ENCODE results near the gene FRMD8. TPM values are rescaled to one million over a fixed set of nuclear protein-coding genes. Genes with fewer than 3 reads are reported as not detected.

The FRMD8 gene
- polyA plus RNA-seq, 1 donor from 2014 or later = 22.2 TPM

DNA sequence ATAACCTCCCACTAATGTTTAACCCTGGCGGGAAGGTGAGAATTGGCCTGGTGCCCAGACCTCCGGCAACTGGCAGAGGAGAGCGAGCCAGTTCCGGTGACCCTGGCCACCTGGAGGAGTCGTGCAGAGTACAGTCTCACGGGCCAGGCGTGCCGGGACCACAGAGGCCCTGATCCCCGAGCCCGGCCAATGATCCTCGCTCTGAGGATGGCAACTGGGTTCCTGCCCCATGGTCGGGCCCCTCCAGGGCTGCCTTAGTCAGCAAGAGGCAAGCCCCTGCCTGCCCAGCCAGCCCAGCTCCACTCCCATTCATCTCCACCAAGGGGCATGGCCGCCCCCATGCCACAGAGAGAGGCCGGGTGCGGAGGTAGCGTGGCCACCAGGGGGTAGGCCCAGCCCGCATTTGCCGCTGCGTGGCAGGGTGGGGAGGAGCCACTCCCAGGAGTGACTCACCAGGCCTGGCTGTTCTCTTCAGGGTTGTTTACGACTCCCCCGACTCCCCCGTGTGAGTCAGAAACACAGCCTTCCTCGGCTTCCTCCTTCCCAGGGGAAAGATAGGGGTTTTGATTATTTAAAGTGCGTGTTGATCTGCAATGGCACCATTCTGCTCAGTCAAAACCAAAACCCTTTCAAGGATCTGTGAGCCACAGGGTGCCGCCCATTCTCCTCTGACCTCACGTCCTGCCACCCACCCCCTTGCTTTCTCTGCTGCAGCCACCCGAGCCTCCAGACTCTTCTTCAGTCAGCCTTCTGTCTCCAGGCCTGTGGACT is 4.2 kb upstream of the FRMD8 start, which contains the start of gene SLC25A45:
TSS of gene SLC25A45 (minus strand) at position 614 of the 771 bp plus-strand sequence. CDS start 695 bp downstream, outside the sequence.
- H3K27ac ChIP-seq (ENCODE audit: low read length) = no peak within 1 kb of the TSS
- no peaks in the 10 kb centered on the region for H3K9me3 ChIP-seq (ENCODE audit: low read length)
- no peak within 1 kb of the TSS for H3K4me2 ChIP-seq (ENCODE audit: low read length)
- peaks cover 6% of the 10 kb centered on the region for H3K79me2 ChIP-seq (replicated peaks; ENCODE audit: insufficient read depth, low read length)
- no peaks in the 10 kb centered on the region for H4K20me1 ChIP-seq (ENCODE audit: insufficient read depth)
- H3K27me3 ChIP-seq (ENCODE audit: insufficient read depth, low read depth, low read length) = no peaks in the 10 kb centered on the region
- H2AFZ ChIP-seq (ENCODE audit: low read depth, low read length) = no peak within 1 kb of the TSS
- no peaks in the 10 kb centered on the region for H3K9me2 ChIP-seq (ENCODE audit: insufficient read depth, low read length)
- H3F3A ChIP-seq (ENCODE audit: insufficient read depth, low read length, poor library complexity, severe bottlenecking) = no peaks in the 10 kb centered on the region
- H3K9ac ChIP-seq (ENCODE audit: low read length) = no peak within 1 kb of the TSS
- no peaks in the 10 kb centered on the region for H3K36me3 ChIP-seq (ENCODE audit: insufficient read depth, low read length)
- no peak within 1 kb of the TSS for H3K4me3 ChIP-seq (ENCODE audit: low read length)
- TF ChIP-seq RAD21 (conservative IDR thresholded peaks at IDR 0.05) (no peak), EP300 (conservative IDR thresholded peaks at IDR 0.05; ENCODE audit: poor library complexity, severe bottlenecking) (no peak), EZH2 (IDR thresholded peaks at IDR 0.05; ENCODE audit: borderline replicate concordance, insufficient read depth, low read length, poor library complexity, severe bottlenecking) (no peak), CTCF (IDR thresholded peaks at IDR 0.05; ENCODE audit: poor library complexity, severe bottlenecking) (no peak), SMC3 (conservative IDR thresholded peaks at IDR 0.05; ENCODE audit: poor library complexity) (no peak), REST (IDR thresholded peaks at IDR 0.05; ENCODE audit: borderline replicate concordance) (no peak), POLR2AphosphoS5 (IDR thresholded peaks at IDR 0.05) (no peak), TAF1 (IDR thresholded peaks at IDR 0.05; ENCODE audit: low read depth) (no peak), MXI1 (conservative IDR thresholded peaks at IDR 0.05; ENCODE audit: poor library complexity, severe bottlenecking) (no peak)

DNA sequence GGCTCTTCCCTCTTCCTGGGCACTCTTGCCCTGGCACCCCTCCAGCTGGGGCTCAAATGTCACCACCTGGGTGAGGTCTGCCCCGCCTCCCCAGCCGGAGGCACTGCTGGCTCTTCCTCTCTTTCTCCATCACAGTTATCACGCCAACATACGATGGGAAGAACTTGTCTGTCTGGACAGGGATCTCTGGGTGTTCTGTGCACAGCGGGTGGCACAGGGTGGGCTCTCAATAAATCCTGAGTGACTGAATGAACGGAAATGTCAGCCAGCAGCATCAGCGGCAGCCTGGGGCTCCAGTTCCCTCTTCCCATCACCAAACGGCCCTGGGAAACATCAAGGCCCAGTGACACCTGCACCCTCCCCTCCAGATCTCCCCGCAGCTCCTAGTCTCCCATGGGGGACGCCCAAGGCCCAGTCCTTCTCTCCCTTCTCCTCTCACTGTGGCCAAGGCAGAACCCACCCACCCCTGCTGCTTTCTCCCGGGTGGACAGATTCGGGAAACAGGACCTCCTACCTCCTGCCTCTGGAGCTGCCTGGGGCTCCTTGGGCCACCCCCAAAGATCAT is 3.6 kb upstream of the FRMD8 start:
- H3K4me3 ChIP-seq (ENCODE audit: low read length) = no peak overlapping the region
- no peak for TF ChIP-seq EP300 (conservative IDR thresholded peaks at IDR 0.05; ENCODE audit: poor library complexity, severe bottlenecking)
- peaks cover 8% of the 10 kb centered on the region for H3K79me2 ChIP-seq (replicated peaks; ENCODE audit: insufficient read depth, low read length)
- H2AFZ ChIP-seq (ENCODE audit: low read depth, low read length) = no peak overlapping the region
- H3K9me3 ChIP-seq (ENCODE audit: low read length) = no peaks in the 10 kb centered on the region
- H4K20me1 ChIP-seq (ENCODE audit: insufficient read depth) = no peaks in the 10 kb centered on the region
- H3K36me3 ChIP-seq (ENCODE audit: insufficient read depth, low read length) = no peaks in the 10 kb centered on the region
- H3K27me3 ChIP-seq (ENCODE audit: insufficient read depth, low read depth, low read length) = no peaks in the 10 kb centered on the region
- no peak overlapping the region for H3K27ac ChIP-seq (ENCODE audit: low read length)
- no peak overlapping the region for H3K4me2 ChIP-seq (ENCODE audit: low read length)
- no peaks in the 10 kb centered on the region for H3K9me2 ChIP-seq (ENCODE audit: insufficient read depth, low read length)
- H3K9ac ChIP-seq (ENCODE audit: low read length) = no peak overlapping the region
- H3F3A ChIP-seq (ENCODE audit: insufficient read depth, low read length, poor library complexity, severe bottlenecking) = no peaks in the 10 kb centered on the region

All from neural cell (in vitro differentiated cells).